GM12874 (cell line): Measurements from ENCODE around the gene CLIP3.

Experiments used
- TF ChIP-seq, protein P1 (sequence below): IDR thresholded peaks from 2 replicates; pipeline ENCODE4 v1.5.1; 2011; ENCODE audit warnings: low read depth, mild to moderate bottlenecking, control low read depth, low read length, moderate library complexity; ENCODE audit not compliant: insufficient read depth

The CLIP3 gene, protein sequence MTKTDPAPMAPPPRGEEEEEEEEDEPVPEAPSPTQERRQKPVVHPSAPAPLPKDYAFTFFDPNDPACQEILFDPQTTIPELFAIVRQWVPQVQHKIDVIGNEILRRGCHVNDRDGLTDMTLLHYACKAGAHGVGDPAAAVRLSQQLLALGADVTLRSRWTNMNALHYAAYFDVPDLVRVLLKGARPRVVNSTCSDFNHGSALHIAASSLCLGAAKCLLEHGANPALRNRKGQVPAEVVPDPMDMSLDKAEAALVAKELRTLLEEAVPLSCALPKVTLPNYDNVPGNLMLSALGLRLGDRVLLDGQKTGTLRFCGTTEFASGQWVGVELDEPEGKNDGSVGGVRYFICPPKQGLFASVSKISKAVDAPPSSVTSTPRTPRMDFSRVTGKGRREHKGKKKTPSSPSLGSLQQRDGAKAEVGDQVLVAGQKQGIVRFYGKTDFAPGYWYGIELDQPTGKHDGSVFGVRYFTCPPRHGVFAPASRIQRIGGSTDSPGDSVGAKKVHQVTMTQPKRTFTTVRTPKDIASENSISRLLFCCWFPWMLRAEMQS

DNA sequence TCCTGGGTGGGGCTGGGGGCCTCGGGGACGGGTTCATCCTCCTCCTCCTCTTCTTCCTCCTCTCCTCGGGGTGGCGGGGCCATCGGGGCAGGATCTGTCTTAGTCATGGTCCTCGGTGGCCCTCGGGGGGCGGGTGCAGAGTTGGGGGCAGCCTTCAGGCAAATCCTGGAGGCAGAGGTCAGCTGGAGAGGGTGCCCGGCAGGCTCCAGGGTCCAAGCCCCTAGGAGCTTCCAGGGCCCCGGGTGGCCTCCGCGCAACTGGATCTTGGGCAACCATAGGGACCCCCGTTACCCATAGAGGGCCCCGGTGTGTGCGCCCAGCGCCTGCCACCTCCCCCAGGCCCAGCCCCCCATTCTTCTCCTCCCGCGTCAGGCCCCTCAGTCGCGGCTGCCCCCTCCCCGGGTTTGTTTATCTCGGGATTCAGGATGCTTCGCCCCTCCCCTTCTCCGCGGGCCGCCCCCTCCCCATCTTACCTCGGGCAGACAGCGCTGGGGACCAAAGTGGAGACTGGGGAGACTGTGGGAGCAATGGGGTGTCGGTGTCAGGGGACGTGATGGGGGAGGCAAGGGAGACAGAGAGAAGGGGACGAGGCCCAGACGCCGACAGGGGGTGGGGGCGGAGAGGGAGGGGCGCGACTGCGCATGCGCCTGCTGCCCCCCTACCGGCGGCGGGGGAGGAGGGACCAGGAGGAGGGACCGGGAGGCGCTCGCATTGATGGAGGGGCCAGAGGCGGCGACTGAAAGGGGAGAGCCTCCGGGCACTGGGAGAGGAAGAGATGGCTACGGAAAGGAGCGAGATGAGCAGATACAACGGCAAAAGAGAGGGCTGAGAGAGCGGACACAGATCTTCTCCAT, at the start of gene CLIP3:
Gene CLIP3, minus strand, starts transcription at position 623 of the 854 bp plus-strand sequence. Its CDS starts 516 bp downstream, at position 107.
- TF ChIP-seq, protein P1, sequence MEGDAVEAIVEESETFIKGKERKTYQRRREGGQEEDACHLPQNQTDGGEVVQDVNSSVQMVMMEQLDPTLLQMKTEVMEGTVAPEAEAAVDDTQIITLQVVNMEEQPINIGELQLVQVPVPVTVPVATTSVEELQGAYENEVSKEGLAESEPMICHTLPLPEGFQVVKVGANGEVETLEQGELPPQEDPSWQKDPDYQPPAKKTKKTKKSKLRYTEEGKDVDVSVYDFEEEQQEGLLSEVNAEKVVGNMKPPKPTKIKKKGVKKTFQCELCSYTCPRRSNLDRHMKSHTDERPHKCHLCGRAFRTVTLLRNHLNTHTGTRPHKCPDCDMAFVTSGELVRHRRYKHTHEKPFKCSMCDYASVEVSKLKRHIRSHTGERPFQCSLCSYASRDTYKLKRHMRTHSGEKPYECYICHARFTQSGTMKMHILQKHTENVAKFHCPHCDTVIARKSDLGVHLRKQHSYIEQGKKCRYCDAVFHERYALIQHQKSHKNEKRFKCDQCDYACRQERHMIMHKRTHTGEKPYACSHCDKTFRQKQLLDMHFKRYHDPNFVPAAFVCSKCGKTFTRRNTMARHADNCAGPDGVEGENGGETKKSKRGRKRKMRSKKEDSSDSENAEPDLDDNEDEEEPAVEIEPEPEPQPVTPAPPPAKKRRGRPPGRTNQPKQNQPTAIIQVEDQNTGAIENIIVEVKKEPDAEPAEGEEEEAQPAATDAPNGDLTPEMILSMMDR = no peak

DNA sequence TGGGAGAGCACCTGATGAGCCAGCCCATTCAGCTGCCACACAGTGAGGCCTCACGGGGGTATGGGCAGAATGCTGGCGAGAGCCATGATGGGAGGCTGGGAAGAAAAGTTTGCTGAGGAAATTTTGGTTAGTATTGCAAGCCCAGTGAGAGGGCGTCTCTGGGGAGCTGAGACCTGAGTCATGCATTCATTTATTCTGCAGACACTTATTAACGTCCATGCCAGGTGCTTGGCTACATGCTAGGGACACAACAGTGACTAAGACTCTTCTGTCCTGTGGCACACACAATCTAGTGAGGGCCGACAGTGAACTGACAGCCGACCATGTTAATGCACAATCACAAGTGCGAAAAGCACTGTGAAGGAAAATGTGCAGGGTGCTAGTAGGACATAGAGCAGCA, 49.2 kb upstream of the CLIP3 start:
- TF ChIP-seq, protein P1 = no peak

DNA sequence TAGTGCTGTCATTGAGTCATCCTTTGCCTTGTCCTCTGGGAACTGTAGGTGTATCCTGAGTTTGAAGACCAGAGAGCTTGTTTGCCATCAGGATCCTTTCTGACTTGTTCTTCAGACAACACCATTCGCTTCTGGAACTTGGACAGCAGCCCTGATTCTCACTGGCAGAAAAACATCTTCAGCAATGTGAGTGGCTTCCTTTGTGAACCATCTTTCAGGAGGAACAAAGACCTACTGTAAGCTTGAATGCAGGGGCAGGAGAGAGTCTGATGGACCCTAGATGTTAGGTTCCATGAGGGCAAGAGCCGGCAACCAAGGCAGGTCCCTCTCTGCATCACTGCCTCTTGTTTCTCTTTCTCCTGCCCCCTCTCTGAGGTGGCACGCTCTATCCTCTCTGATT, 48.7 kb upstream of the CLIP3 start:
- TF ChIP-seq, protein P1 = no peak

DNA sequence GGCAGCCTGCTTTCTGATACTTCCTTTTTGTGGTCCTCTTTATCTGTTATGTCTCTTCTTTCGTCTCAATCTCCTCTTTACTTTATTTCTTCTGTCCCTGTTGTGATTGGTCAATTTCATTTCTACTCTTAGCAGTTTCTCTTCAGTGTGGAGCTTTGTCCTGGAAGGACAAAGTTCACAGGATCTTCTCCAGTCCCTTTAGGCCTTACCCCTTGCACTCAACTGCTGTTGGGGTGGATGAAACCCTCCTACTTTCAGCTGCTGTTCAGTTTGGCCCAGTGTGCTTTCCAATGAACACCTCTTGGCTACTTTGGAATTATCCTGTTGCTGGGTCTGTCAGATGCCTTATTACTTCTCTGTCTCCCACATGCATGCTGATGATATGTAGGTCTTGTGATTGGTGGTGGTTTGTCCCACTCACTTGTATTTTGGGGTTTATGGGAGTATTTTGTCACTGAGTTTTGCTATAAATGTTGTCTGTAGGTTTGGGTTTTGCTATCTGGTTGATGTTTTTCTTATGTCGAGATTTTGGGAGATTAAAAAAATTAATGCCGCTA, 46.8 kb upstream of the CLIP3 start:
- TF ChIP-seq, protein P1 = no peak

DNA sequence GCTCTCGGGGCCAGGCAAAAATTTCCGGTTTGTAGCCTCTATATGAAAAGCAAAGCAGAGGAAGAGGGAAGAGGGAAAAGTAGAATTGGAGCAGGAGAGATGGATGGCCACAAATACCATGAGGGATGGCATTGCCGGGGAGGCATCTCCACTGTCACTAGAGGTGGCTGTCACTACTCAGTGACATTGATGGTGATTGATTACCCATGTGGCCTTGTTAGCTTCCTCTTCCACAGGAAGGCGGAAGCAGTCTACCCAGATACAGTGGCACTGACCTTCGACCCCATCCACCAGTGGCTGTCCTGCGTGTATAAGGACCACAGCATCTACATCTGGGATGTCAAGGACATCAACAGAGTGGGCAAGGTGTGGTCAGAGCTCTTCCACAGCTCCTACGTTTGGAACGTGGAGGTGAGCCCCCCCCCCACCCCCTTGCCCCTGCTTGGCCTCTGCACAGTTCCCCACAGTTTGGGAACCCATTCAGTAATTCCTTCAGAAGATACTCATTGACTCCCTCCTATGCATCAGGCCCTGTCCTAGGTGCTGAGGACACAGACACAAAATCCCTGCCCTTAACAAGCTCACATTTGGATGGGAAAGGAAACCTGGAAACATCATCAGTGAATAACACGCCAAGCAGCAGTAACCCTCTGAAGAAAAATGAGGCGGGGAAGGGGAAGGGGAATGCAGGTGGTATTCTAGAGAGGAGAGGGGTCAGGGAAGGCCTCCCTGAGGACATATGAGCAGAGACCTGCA, 40.6 kb upstream of the CLIP3 start:
- TF ChIP-seq, protein P1 = no peak

DNA sequence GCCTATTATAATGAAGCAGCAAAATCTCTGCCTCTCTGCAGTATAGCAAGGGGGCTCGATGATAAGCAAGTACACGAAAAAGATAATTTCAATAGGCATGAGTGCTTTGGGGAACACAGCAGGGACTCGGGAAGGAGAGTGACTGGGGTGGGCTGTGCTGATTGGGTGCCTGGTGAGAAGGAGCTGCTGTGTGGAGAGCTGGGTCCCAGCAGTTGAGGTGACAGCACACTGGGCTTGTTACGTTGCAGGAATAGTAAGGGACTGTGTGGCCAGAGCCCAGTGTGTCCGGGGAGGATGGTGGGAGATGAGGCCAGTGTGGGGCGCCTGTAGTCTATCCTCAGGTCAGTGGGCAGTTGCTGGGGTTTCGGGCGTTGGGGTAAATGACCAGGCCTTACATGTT, 39.4 kb upstream of the CLIP3 start:
- TF ChIP-seq, protein P1 = no peak
